ENCODE results near the gene GPATCH4.
"Not testable (repeated sequence)": the region's sequence is repeated elsewhere in the genome, so short reads cannot be mapped to it uniquely, and the experiment has no call there.

The GPATCH4 gene

DNA sequence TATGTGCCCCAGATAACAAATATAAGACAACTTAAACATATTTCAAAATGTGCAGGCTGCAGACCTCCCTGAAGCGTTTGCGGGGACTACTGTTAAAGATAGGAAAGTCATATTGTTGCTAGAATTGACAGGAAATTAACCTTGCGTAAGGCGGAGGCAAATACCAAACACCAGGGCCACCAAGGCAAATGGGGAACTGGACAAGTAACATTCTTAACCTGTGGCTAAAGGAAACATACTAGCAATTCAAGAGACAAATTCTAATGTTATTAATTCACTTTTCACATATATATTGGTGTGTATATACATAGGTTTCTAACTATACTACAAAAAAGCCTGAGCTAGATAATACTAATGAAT lies 24.8 kb upstream of the GPATCH4 start:
- DNase-seq (ENCODE audit: low read depth in 2 of 2) = no peak

- DNase-seq (ENCODE audit: low read depth in 2 of 2) = peak; percentile 52 to 62
These were observed 24.3 kb upstream of the GPATCH4 start for GRCh38 chr1:156625436-156626078.

DNA sequence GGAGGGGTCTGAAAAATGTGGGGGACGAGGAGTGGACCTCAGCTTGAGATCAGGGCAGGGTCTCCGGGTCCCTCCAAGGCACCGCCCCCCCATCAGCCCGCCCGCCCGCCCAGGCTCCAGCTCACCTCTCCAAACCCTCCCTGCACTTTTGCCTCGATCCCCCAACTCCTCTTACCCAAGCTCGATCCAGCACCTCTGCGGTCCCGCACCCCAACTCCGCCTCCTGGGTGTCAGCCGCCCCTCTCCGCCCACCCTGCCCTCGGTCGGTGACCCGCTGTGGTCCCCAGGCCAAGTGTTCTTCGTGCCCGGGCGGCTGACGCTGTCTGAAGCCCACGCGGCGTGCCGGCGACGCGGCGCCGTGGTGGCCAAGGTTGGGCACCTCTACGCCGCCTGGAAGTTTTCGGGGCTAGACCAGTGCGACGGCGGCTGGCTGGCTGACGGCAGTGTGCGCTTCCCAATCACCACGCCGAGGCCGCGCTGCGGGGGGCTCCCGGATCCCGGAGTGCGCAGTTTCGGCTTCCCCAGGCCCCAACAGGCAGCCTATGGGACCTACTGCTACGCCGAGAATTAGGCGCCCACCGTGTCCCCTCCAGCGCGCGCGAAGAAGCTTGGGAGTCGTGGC lies 23.6 kb upstream of the GPATCH4 start:
- DNase-seq (ENCODE audit: low read depth in 2 of 2) = no peak

GRCh38 chr1:156623946-156624813 lies 22.9 kb upstream of the GPATCH4 start:
- peak in 1 of 2 donors; percentile 33 for DNase-seq (ENCODE audit: low read depth in 2 of 2)

DNA sequence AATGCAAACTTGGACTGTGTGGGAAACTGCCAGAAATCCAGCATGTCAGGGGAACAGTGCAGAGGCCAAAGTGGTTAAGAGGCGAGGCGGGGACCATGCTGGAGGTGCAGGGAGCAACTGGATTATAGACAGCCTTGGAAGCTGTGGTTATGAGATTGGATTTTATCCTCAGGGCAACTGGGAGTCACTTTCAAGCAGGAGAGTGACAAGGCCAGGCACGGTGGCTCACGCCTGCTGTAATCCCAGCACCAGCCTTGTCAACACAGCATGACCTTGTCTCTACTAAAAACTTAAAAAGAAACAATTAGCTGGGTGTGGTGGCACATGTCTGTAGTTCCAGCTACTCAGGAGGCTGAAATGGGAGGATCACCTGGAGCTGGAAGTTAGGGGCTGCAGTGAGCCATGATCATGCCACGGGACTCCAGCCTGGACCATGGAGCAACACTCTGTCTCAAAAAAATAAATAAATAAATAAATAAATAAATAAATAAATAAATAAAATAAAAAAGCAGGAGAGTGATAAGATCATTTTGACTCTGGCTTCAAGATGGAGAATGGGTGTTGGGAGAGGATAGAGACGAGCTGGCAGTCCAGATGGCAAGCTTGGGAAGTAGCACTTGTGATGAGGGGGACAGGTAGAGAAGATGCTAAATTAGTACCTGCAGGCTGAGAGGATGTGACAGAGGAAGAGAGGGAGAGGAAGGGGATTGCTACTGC lies 21.5 kb upstream of the GPATCH4 start:
- DNase-seq (ENCODE audit: low read depth in 2 of 2) = no peak

GRCh38 chr1:156619582-156619955 lies 18.3 kb upstream of the GPATCH4 start:
- DNase-seq (ENCODE audit: low read depth in 2 of 2) = no peak

GRCh38 chr1:156618853-156619581 lies 17.7 kb upstream of the GPATCH4 start, which contains the start of gene HAPLN2:
TSS of gene HAPLN2 (plus strand) at chr1:156619415. CDS start at chr1:156623491, 4,076 bp downstream.
- DNase-seq (ENCODE audit: low read depth in 2 of 2) = no peak

DNA sequence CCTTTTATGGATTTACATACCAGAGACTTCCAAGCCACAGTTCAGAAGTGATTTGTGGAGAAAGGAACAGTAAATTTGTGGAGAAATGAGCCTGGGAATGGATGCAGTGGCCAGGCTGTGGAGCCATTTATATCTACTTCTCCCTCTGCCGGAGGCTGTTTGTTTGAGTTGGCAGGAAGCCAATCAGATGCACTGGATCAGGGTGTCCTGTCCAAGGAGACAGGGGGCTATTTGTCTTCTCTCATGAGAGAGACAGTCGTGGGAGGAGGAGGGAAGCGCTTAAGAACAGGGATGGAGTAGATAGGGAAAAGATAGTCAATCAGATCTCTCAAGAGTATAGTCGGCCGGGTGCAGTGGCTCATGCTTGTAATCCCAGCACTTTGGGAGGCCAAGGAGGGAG lies 15.2 kb upstream of the GPATCH4 start:
- no peak for DNase-seq (ENCODE audit: low read depth in 2 of 2)

- DNase-seq (ENCODE audit: low read depth in 2 of 2) = no peak
These were observed 14.7 kb upstream of the GPATCH4 start for GRCh38 chr1:156615946-156616345.

- DNase-seq (ENCODE audit: low read depth in 2 of 2) = no peak
These were observed 11.4 kb upstream of the GPATCH4 start for GRCh38 chr1:156612666-156613065.

- not testable (repeated sequence) for DNase-seq (ENCODE audit: low read depth in 2 of 2)
These were observed 8.8 kb upstream of the GPATCH4 start for GRCh38 chr1:156610072-156610471.

DNA sequence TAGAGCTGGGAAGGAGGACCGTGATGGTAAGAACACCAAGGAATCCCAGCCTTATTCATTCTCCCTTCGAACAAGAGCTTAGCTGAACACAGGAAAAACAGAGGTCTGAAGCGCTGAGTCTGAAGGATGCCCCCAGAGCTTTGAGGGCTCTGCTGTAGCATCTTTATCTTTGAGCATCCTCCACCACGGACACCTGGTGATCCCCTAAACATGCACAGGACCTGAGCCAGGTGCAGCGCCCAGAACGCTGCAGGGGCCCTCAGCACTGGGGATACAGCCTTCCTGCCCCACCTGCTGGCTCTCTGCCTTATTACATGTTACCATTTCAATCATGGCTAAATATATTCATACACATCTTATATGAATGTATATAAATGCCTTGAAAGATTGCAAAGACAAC lies 7.7 kb upstream of the GPATCH4 start:
- peak; percentile 45 to 54 for DNase-seq (ENCODE audit: low read depth in 2 of 2)

GRCh38 chr1:156608036-156608674 lies 6.9 kb upstream of the GPATCH4 start:
- peak in 1 of 2 donors; percentile 49 for DNase-seq (ENCODE audit: low read depth in 2 of 2)

- DNase-seq (ENCODE audit: low read depth in 2 of 2) = not testable (repeated sequence)
These were observed 6.1 kb upstream of the GPATCH4 start for GRCh38 chr1:156607344-156607743.

DNA sequence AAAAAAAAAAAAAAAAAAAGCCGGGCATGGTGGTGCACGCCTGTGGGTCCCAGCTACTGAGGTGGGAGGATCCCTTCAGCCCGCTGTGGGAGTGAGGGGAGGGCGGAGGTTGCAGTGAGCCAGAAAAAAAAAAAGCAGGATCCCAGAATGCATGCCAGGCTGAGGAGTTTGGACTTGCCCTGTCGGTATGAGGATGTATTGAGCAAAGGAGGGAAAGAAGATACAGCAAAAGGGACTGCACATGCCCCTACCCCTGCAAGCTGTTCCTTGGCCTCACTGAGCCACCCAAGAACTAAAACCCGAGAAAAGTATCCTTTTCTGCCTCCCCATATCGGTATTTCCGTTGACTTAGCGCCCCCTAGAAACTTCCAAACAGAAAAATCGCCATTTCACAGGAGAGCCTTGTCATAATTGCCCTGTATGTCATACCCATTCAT lies 1.3 kb upstream of the GPATCH4 start:
- DNase-seq (ENCODE audit: low read depth in 2 of 2) = no peak

DNA sequence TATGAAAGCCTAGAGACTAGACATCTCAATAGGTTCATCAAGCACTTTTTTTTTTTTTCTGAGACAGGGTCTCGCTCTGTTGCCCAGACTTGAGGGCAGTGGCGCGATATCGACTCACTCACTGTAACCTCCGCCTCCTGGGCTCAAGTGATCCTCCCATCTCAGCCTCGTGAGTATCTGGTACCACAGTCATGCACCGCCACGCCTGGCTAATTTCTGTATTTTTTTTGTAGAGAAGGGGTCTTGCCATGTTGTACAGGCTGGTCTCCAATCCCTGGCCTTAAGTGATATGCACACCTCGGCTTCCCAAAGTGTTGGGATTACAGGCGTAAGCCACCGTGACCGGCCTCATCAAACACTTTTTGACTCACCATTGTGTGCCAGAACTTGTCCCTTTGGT lies 613 bp upstream of the GPATCH4 start:
- DNase-seq (ENCODE audit: low read depth in 2 of 2) = no peak

DNA sequence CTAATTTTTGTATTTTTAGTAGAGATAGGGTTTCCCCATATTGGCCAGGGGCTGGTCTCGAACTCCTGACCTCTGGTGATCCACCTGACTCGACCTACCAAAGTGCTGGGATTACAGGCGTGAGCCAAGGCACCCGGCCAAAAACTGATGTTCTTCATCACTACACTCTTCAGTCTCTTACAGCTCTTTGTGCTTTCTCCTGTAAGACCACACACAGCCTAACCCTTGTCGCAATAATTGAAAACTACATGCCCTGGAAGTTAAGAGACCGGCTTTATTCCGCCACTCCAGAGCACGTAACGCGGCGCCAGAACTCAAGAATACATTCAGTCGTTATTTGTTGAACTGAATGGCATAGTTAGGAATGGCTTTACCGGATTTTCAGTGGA lies 552 bp downstream of the GPATCH4 start:
- DNase-seq (ENCODE audit: low read depth in 2 of 2) = no peak

DNA sequence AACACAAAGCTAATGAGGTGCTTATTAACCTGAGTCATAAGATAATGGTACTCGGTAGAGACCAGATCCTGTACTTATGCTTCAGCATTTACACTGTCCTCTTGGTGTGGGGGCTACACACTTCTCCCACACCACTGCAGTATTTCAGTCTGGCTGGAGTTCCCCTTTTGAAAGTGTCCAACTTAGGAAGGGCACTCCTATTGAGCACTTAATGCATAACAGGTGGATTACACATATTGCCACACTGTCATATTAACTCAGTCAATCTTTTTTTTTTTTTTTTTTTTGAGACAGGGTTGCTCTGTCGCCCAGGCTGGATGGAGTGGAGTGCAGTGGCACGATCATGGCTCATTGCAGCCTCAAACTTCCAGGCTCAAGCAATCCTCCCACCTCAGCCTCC lies 1.5 kb downstream of the GPATCH4 start:
- no peak for DNase-seq (ENCODE audit: low read depth in 2 of 2)

DNA sequence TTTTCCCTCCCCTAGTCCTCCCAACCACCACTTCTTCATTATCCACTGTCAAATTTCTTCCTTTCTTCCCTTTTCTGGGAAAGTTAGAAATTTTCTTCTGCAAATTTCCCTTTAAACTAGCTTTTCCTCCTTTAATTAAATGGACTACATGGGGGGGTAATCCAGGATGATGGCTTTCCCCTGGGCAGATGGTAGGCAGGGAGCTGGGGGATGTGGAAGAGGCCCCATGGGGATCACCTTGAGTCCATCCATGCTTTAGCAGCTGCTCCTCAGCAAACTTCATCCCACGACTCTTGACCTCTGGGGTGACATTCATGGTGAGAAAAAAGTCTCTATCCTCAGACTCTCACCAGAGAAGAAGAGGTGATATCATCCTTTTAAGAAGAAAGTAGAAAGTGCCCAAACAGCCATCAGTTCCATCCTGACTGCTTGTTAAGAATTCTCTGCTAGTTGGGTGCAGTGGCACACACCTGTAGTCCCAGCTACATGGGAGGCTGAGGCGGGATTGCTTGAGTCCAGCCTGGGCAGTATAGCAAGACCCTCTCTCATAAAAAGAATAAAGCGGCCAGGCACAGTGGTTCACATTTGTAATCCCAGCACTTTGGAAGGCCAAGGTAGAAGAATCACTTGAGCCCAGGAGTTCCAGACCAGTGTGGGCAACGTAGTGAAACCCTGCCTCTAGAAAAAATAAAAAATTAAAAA lies 2.4 kb downstream of the GPATCH4 start:
- no peak for DNase-seq (ENCODE audit: low read depth in 2 of 2)

DNA sequence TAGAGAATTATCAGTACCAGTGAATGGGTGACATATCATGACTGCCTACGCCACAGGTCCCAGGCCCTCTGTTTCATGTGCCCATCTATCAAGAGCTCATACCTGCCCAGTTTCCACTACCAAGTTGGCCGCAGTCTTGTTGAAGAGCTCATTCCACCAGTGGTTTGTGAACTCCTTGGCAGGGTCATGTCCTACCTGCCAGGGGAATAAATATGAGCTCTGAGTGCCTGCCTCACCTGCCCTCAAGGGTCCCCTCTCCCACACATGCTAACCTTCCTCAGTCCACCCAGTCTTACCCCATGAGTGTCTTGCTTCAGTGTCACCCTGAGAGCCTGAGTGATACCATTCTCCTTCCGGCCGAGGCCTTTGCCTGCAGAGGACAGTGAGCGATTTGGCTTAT lies 3.2 kb downstream of the GPATCH4 start:
- DNase-seq (ENCODE audit: low read depth in 2 of 2) = no peak
